GM21737 (cell line): ENCODE measurements around the gene AAR2.

ENCODE experiments used
- ATAC-seq: cut with Tn5 transposase; IDR thresholded peaks from one replicate; pipeline ENCODE4 v1.9.1; 2021; ENCODE audit warnings: mild to moderate bottlenecking, moderate library complexity; ENCODE audit not compliant: unreplicated experiment

Gene AAR2

DNA sequence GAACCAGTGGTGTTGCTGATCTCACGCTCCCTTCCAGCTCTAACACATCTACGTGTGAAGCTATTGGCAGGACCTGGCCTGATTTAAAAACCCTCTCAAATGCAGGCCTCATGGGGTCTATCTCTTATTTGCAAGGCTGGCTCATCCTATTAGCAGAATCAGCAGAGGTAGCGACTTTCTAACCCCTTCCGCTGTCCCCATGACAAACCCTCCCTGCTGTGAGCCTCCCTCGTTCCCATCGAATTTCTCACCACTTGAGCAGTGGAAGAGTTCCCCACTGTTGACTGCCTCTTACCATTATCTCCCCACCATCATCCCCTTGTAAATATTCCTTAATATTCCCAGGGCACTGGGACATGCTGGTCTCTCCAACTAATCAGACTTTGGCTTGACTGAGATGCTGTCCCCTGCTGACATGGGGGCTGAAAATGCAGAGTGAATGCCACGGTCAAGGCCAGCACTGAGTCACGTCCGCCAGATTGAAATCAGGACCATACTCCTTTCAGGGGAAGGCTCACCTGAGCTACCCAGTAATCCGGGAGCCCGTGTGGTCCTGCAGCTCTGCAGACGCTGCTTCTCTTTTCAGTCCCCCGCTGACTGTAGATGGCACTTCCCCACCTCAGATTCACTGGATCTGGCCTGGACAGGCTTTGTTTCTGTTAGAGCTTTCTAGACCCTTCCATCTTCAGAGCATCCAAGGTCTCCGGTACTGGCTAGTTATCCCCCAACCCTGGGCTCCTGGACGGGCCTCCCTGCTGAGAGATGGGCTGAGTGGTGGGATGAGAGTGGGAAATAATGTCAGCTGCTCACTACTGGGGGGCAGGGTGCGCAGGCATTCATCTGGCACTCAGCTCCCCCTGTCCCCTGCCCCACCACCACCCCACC lies 23.1 kb downstream of the AAR2 start:
- ATAC-seq: no peak

DNA sequence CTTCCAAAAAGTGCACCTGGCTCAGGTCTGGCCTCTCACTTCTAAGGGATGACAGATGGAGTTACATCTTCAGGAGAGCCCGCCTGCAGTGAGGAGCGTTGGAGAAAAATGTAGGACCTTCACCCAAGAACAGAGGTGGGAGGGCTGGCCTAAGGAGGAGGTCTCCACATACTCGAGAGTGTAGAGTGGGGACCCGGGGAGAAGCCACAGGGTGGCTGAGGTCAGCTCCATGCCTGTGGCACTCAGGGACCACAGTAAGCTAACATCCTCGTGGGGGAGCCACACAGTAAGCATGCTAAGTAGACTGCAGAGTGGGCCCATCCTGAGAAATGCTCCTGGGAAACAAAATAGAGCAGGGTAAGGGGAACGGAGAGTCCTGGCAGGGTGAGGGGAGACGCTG lies 24.0 kb downstream of the AAR2 start:
- ATAC-seq: no peak

DNA sequence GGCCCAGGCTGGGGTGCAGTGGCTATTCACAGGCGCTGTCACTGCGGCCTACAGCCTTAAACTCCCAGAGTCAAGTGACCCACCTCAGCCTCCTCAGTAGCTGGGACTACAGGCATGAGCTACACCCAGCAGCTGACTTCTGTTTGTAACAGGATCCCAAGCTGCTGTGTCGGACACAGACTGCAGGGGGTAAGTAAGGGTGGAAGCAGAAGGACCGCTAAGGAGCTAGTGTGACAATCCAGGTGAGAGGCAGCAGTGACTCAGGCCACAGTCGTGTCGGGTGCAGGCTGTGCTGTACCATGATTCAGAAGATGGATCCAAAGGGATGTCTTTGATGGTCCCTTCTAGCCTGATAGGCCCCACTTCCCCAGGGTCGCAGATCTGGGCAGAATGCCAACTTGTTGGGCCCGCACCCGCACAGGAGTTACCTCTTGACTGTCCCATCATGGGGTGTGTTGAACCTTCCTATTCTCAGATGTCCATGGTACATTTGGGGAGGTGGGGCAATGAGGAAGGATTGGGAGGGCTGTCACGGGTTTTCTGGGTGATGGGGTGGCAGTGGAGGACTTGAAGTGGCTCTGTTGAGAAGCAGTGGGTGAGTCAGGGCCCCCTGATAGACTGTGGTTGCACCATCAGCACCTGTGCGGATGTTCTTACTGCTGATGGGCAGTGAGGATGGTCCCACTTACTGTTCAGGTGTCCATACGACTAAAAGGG lies 25.3 kb downstream of the AAR2 start:
- ATAC-seq: no peak

DNA sequence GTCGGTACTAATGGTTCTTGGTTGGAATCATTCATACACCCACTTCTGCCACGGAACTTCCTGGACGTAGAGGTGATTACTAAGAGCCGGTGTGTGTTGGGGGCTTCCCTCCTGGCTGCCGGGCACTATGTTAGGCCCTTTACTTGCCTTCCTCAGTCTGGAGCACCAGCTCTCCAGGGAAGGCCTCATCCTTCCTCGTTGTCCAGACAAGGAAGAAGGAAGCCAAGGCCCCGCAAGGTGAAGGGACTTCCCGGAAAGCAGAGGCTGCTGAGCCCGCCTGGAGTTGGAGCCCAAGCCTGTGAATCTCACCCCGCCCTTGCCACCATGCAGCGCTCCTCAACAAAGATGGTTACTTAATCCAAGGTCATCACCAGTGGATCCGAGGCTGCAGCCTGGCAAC lies 26.2 kb downstream of the AAR2 start:
- ATAC-seq: no peak

DNA sequence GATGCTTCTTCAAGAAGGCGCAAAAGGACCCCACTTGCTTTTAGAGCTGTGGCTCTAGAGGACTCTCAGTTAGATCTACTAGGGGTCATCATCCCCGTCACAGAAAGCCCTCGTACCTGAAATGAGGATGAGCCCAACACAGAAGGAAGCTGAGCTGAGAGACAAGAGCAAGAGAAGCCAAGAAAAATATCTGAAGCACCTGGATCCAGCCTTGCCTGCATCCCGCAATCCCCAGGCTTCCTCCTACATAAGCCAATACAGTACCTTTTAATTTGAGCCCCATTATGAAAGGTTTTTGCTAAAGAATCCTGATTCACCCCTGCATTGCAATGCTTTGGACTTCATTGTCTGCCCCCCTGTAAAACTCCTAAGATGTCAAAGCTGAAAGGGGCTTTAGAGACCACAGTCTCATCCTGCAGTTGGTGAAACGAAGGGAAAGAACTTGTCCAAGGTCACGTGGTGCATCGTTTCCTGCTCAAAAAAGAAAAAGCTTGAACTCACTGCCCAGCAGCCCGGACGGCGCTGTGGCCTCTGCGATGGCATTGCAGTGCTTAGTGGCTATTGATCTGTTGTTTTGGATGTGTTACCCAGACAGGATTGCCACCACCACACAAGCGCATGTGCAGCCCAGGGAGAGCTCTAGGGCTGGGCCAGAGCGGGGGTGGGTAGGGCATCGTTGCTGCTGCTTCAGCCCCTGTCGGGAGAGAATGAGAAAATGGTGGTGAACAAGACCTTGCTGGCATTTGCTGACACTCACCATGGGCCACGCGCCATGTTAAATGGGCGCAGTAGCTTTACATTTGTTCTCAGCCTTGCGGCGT lies 28.4 kb downstream of the AAR2 start:
- no peak for ATAC-seq

DNA sequence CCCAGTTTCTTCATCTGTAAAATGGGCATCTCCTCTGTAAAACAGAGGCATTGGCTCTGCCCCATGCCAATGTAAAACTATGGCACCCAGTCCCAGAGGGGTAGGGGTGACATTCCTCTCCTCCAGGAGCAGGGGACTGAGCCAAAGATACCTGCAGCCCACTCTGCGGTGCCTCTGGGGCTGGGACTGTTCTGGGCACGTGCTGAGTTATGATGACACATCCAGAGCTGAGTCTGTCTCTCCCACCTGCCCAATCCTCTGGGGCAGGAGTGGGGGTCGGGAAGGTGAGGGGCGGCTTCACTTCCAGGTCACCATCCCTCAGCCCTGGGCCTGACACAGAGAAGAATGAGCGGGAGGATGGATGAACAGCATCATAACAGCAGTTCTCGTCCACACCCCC lies 29.9 kb downstream of the AAR2 start:
- ATAC-seq: no peak

DNA sequence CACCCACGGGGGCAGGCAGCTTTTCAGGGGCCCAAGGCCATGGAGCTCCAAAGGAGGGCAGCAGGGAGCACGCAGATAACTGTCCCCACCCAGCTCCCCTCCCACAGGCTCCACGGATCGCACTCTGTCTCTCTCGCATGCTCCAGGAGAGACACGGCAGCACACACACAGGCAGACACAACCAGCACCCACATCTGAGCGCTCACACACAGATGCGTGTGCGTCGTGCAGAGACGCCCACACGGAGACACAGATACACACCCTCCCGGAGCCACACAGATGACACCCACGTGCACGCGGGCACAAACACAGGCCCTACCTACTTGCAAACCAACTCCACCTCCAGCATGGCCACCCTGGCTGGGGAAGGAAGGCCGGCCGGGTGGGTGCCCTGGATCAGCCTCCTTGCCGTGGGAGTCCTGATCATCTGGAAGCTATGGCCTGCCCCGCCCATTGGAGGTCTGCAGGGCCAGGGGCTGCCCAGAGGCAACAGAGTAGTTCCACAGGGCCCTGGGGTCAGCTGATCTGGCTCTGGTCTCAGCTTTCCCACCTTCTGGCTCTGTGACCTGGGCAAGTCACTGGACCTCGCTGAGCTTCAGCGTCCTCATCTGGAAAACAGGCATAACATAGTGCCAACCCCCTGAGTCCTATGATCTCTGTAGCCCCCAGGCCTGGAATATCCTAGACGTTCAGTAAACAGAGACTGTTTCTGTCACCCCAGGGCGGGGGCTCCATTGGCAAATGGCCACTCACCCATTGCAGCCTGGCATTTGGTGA lies 31.5 kb downstream of the AAR2 start:
- no peak for ATAC-seq

DNA sequence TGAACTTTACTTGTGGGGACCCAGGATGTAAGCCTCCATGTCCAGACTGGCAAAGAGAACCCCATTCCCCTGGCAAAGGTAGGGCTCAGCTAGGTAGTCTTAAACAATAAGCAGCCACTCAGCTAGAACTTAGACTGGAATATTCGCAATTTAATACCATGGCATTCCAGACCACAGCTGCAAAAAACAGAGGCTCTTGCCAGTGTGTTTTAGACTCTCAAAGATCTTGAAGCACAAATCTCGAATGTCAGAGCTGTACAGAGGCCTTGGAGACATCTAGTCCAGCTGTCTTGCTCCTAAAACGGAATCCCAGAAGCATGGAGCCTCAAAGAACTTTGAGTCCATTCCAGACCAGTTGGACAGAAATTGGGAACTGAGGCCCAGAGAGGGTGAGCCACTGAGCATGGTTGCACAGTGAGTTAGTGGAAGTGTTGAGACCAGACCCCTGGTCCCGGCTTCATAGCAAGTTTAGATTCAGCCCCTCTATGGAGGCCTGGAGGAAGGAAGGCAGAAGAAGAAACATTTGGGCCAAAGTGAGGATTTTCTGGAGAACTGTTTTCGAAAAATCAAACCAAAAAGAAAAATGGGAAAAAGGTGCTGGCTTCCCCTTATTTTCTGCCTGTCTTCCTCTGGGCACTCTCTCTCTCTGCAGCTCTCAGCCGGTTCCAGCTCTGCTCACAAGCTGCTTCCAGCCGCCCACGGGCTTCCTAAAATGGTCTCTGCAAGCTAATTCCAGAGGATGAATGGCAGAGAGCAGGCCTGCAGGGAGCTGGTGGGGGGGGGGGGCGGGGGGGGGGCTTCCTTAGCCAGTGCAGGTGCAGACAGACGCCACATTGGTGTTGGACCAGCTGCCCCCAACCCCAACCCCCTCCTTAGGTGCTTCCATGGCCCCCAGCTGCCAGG lies 32.4 kb downstream of the AAR2 start:
- ATAC-seq: no peak

DNA sequence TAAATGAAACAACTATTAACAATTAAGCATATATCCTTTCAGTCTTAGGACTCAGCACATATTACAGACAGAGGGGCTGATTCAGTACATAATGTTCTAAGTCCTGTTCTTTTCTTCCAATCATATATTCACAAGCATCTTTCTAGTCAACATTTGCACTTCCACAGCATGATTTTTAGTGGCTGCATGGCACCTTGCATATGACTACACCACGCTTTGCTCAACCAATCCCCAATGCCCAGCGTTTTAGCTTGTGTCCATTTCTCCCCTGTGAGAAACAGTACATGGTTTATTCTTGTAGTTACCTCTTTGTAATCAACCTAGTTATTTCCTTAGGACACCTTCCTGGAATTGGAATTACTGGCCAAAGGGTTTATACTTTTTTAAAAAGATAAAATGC lies 33.2 kb downstream of the AAR2 start:
- no peak for ATAC-seq

DNA sequence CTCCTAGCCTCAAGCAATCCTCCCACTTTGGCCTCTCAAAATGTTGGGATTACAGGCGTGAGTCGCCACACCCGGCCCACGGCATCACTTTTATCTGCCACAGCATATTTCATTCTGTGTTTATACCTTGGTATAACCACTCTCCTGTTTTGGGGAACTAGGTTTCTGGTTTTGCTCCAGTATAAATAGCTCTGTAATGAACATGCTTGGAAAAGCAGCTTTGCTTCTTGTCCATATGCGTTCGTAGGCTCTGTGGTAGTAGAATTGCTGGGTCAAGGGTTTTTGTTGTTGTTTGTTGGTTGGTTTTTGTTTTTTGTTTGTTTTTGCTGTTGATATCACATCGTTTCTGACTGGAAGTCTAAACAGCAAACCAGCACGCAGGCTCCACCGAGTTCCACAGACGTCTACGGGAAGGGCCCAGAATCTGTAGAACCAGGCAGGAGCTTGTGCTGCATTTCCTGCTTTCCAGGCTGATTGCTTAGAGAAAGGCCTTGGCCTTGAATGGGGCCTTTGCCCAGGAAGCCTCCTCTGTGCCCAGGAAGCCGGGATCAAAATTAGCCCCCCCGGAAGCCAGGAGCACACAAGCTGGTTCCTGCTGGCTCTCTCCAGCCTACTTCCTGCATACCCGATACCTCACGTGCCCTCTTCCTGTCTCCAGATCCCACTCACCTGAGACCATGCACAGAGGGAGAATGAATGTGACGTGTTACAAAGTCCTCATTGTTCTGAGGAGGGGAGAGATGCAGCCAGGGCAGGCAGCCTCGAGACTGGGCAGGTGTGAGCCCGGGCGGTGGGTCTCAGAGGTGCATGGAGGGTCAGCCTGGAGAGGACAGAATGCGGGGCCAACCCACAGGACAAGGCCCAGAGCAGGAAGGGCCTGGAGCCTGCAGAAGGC lies 34.7 kb downstream of the AAR2 start:
- no peak for ATAC-seq

DNA sequence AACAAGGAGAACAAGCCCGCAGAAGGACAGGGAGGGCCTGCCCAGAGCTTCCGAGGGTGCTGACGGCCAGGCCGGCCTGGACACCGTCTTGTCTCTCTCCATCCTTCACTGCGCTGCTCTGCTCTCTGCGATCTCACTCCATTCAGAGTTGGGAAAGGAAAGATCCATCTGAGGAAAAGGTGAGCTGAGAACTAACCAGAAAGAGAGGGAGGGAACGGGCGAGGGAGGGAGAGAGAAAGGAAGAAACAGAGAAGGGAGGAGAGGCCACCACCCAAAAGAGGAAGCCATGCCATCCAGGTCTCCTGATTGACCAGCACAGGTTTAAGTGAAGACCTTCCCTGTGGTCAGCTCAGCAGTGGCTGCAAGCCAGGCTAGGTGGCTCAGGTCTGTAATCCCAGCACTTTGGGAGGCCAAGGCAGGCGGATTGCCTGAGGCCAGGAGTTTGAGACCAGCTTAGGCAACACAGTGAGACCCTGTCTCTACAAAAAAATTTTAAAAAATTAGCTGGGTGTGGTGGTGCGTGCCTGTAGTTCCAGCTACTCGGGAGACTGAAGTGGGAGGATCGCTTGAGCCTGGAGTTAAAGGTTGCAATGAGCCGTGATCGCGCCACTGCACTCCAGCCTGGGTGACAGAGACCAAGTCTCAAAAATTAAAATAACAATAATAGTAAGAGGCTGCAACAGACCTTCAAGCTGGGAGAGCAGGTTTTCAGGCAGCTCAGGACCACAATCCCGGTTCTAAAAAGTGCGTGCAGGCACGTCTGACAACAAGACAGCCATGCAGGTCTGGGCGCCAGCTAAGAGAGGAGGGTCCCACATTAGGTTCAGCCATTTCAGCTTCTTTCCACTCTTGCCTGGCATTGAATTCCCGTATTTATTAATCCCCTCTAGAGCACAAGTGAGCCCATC lies 35.6 kb downstream of the AAR2 start:
- ATAC-seq: no peak

DNA sequence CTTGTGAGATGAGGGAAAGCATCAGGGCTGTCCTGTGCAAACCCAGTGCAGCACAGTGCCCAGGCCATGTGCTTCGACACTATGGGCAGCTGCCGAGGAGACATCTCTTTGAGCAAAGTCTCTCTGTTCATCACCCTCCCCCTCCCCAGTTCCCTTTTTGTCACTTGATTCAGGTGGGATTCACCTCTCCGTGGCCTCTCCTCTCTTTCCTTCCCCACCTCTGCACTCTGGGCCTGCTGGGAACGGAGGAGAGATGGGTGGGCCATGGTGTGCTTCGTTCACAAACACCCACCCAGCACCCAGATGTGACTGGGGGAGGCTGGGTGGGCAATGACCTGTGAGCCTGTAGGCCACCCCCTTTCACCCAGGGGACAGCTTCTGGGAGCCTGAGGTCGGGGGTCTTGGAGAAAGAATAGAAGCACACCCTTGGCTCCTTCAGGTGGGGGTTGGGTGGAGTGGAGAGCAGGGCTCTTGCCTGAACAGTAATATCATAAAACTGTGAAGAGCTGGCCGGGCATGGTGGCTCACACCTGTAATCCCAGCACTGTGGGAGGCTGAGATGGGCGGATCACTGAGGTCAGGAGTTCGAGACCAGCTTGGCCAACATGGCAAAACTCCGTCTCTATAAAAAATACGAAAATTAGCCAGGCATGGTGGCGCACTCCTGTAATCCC lies 36.4 kb downstream of the AAR2 start:
- ATAC-seq: no peak

DNA sequence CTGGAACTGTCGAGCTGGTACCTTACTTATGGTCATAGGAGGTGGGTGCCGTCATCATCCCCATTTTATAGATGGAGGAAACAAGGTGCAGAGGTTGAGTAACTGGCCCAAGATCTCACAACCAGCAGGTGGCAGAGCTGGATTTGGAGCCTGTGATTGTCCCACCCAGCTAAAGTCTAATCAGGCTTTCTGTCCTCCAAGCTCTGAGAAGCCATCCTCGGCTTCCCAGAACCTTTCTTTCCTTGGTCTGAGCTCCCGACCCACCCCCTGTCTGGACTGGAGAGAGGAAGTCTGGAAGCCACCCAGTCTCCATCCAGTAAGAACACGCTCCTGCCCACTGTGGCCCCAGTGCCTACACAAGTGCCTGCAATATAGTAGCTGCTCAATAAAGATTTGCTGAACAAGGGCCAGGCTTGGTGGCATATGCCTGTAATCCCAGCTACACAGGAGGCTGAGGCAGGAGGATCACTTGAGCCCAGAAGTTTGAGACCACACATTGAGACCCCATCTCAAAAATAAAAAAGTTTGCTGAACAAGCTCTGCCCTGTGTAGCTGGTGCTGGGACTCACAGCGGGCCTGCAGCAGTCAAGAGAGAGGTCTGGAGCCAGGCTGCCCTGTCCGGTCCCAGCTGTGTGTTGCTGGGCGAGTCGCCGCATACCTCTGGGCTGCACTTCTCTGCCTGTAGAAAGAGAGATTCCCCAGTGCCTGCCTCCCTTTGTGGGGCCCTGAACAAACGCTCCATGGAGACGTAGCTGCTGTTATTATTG lies 37.3 kb downstream of the AAR2 start:
- no peak for ATAC-seq

DNA sequence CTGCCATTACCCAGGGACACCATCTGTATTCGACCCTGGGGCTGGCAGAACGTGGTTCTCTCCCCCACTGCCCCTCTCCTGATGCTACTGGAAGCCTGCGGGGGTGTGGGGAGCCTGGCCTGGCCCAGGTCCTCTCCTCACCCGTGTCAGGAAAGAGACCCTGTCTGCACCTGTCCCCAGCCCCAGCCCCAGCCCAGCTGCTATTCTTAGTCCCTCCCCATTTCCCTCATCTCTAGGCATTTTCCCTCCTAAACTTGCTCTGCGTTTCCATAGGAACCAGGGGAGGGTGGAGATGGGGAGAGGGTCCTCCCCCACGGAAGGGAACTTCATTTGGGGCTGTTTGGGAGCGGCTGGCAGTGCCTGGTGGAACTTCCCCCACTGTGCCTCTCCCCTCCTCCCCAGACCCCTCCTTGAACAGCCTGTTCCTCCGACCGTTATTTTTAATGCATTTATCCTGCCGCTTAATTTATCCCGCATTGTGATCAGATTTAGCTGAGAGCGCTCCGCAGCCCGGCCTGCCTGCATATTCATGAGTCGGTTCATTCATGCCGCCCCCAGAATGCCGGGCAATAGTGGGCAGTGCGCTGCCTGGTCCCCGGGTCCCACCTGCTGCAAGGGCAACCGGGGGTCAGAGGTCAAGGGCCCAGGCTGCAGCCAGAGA lies 38.0 kb downstream of the AAR2 start:
- no peak for ATAC-seq

DNA sequence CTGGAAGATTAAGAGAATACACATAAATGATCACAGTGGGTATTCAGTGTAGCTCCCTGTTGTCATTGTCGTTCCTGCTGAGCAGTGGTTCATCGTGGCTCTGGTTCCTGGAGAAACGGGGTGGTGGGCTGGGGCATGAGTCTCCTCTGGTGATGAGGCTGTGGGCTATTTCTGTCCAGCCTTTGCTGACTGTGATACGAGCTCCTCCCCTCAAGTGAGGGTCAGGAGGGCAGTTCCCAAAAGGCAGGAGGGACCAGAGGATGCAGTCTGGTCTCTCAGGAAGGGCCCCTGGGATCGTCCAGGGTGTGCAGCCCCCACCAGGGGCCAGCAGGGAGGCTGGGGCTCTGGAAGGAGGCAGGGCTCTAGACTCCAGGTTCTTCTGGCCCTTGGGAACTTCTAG lies 38.7 kb downstream of the AAR2 start:
- no peak for ATAC-seq
